Lung (tissue), 12 donors: ENCODE measurements around the gene SPTB. TPM values are rescaled to one million over a fixed set of nuclear protein-coding genes. Genes with fewer than 3 reads are reported as not detected.

ENCODE experiments used
- ATAC-seq: fragments of 200-7000 bp; cut with Tn5 transposase; one replicate; pipeline ENCODE4 v1.9.1; 2020; ENCODE audit warnings: moderate number of reproducible peaks; ENCODE audit not compliant: insufficient read depth, low FRiP score
- DNase-seq, 3 donors: peaks; one replicate each; pipeline ENCODE4 v3.0.0-alpha.2; 2013 to 2017
- H3K27ac ChIP-seq, 2 donors: one replicate each; pipeline ENCODE4 v1.5.1; 2013; ENCODE audit warnings: mild to moderate bottlenecking in 2 of 2, moderate library complexity in 2 of 2, control low read depth in 1 of 2, inconsistent platforms in 1 of 2, low read depth in 1 of 2, low read length in 1 of 2
- H3K27me3 ChIP-seq, 3 donors: one replicate each; pipeline ENCODE4 v1.5.1; 2013; ENCODE audit warnings: low read length in 2 of 3; ENCODE audit not compliant: control insufficient read depth in 3 of 3, insufficient read depth in 3 of 3
- H3K36me3 ChIP-seq, 4 donors: one replicate each; pipeline ENCODE4 v1.5.1; 2013; ENCODE audit warnings: low read length in 4 of 4, mild to moderate bottlenecking in 1 of 4, moderate library complexity in 1 of 4; ENCODE audit not compliant: control insufficient read depth in 4 of 4, insufficient read depth in 4 of 4
- H3K4me1 ChIP-seq, 5 donors: one replicate each; pipeline ENCODE4 v1.5.1; 2013; ENCODE audit warnings: low read length in 5 of 5, mild to moderate bottlenecking in 2 of 5, moderate library complexity in 1 of 5; ENCODE audit not compliant: control insufficient read depth in 5 of 5, insufficient read depth in 5 of 5
- H3K4me3 ChIP-seq: one replicate; pipeline ENCODE4 v1.5.1; 2013; ENCODE audit warnings: mild to moderate bottlenecking, control low read depth, moderate library complexity
- H3K9ac ChIP-seq, 2 donors: one replicate each; pipeline ENCODE4 v1.5.1; 2013; ENCODE audit warnings: low read length in 2 of 2, control low read depth in 1 of 2; ENCODE audit not compliant: insufficient read depth in 1 of 2
- H3K9me3 ChIP-seq, 4 donors: one replicate each; pipeline ENCODE4 v1.5.1; 2013; ENCODE audit warnings: low read length in 3 of 4, mild to moderate bottlenecking in 1 of 4, moderate library complexity in 1 of 4; ENCODE audit not compliant: control insufficient read depth in 4 of 4, insufficient read depth in 3 of 4
- CTCF ChIP-seq: IDR thresholded peaks from 2 replicates; pipeline ENCODE4 v1.5.1; 2012; ENCODE audit warnings: mild to moderate bottlenecking; ENCODE audit errors: control extremely low read depth, extremely low read depth
- WGBS, 2 donors: extraction: QIAGEN DNeasy Blood & Tissue Kit; methylation state at CpG; one replicate each; pipeline ENCODE4 v1.1.7; 2013; 5-methylcytosine and 5-hydroxymethylcytosine counted together
- polyA plus RNA-seq, 2 donors: library from polyadenylated mRNA; stranded (reverse); fragments of 200-250 nt; gene quantifications; one replicate each; pipeline ENCODE4 v1.2.1, GENCODE V29; 2013
- total RNA-seq, 2 donors: library from RNA; depleted of rRNA in 1 of 2; stranded (reverse); fragments of >200 nt in 1 of 2; gene quantifications; one replicate each; pipeline ENCODE4 v1.2.1, GENCODE V29; 2014 to 2021
- donor health status: control.
- donor health status: control.
- donor health status: Bipolar disorder and iron deficiency.
- donor health status: healthy.
- donor health status: DM: yes; HTN: yes; CAD: no.

SPTB gene
- total and polyA plus RNA-seq, 4 donors: 1.2 to 11.5 (median 2.1) TPM

GRCh38 chr14:64910847-64911495, 31.3 kb upstream of the SPTB start:
- no peak for TF ChIP-seq CTCF

GRCh38 chr14:64906022-64906421, 26.3 kb upstream of the SPTB start:
- DNase-seq: no peak
- no peak for ATAC-seq
- no peak for TF ChIP-seq CTCF
- Histone ChIP-seq H3K9ac (no peak overlapping the region), H3K27ac (no peak overlapping the region), H3K4me3 (no peak overlapping the region), H3K9me3 (no peaks in the 10 kb centered on the region), H3K4me1 (peaks cover 0 to 2% (median 0%) of the 10 kb centered on the region in 5 donors), H3K27me3 (peaks cover 0 to 3% (median 0%) of the 10 kb centered on the region in 3 donors), H3K36me3 (no peaks in the 10 kb centered on the region)
- WGBS, 2 donors: 39 to 62% methylated on average over 6 of the region's 6 CpGs

More at GRCh38 chr14:64910847-64911495, 31.3 kb upstream of the SPTB start:
- H3K4me3 ChIP-seq: no peak overlapping the region
- peaks cover 4 to 15% (median 8%) of the 10 kb centered on the region in 5 donors for H3K4me1 ChIP-seq
- no peaks in the 10 kb centered on the region for H3K9me3 ChIP-seq
- DNase-seq: peak in 2 of 3 donors; percentile 8 to 30
- peaks cover 0 to 3% (median 0%) of the 10 kb centered on the region in 3 donors for H3K27me3 ChIP-seq
- no peak for ATAC-seq
- H3K9ac ChIP-seq: no peak overlapping the region
- WGBS, 2 donors: 31 to 40% methylated on average over 3 of the region's 3 CpGs
- H3K36me3 ChIP-seq: no peaks in the 10 kb centered on the region
- no peak overlapping the region for H3K27ac ChIP-seq

GRCh38 chr14:64899958-64900357, 20.3 kb upstream of the SPTB start:
- Histone ChIP-seq H3K27ac (no peak overlapping the region), H3K36me3 (no peaks in the 10 kb centered on the region), H3K9me3 (no peaks in the 10 kb centered on the region), H3K9ac (no peak overlapping the region), H3K27me3 (peaks cover 0 to 6% (median 3%) of the 10 kb centered on the region in 3 donors), H3K4me1 (no peaks in the 10 kb centered on the region), H3K4me3 (no peak overlapping the region)
- DNase-seq: no peak
- ATAC-seq: peak; percentile 27
- TF ChIP-seq CTCF: no peak
- WGBS, 2 donors: 75 to 87% methylated on average over 1 of the region's 1 CpG
